Measurements from ENCODE around the gene LARGE1. TPM values are rescaled to one million over a fixed set of nuclear protein-coding genes. Genes with fewer than 3 reads are reported as not detected.

Gene LARGE1
- total and polyA plus RNA-seq, 2 of the 13 experiments (the other 11 are each of a cell fraction or from before 2014, with no cell fraction given), result 8.4 to 11.0 TPM

GRCh38 chr22:33539902-33540751, 380.1 kb downstream of the LARGE1 start:
- Histone ChIP-seq H3K9ac (ENCODE audit: insufficient read depth, low read depth, low read length) (peak overlapping the region; percentile 70), H2AFZ (ENCODE audit: low read length) (no peak overlapping the region), H3K36me3 (replicated peaks in 1 of 2; ENCODE audit: control insufficient read depth in 1 of 2, insufficient read depth in 2 of 2, low read length in 2 of 2) (no peaks in the 10 kb centered on the region), H3K27me3 (ENCODE audit: control insufficient read depth in 1 of 2, insufficient read depth in 2 of 2, low read length in 2 of 2) (no peaks in the 10 kb centered on the region), H3K79me2 (ENCODE audit: insufficient read depth, low read length) (no peaks in the 10 kb centered on the region), H3K27ac (ENCODE audit: extremely low read length, insufficient read depth, low read length) (peak overlapping the region; percentile 99), H3K4me1 (ENCODE audit: insufficient read depth, low read length) (peaks cover 86% of the 10 kb centered on the region), H4K20me1 (ENCODE audit: insufficient read depth, low read length) (no peaks in the 10 kb centered on the region), H3K9me3 (ENCODE audit: low read length) (no peaks in the 10 kb centered on the region), H3K4me3 (replicated peaks in 1 of 3; ENCODE audit: insufficient read depth in 1 of 3, low read depth in 2 of 3, low read length in 3 of 3) (peak overlapping the region in 2 of 3 experiments; percentile 29 to 44; a peak in 2 of 6 replicates), H3K4me2 (ENCODE audit: low read depth, low read length) (peak overlapping the region; percentile 73)
- DNase-seq (ENCODE audit: low spot score) (peak; percentile 100), ATAC-seq (peak; percentile 93), FAIRE-seq (peak; percentile 94)
- POLR2A ChIA-PET, result interaction anchor here (0.7 to 4.1 kb wide), 24 partner anchors 10 to 381 kb away, joined by 3 to 91 read pairs (median 6); no protein-coding TSS in a partner anchor
- 2% methylated on average over 8 of the region's 8 CpGs for WGBS (ENCODE audit: low lambda C conversion rate)
- TSS peak; percentile 49 for BruUV-seq (replicated peaks)
- in situ Hi-C loops (cut with HindIII; ENCODE audit: extremely low pct_ligation_motif_present, low pct_unique_long_range_greater_than_20kb), result loop anchor here (5.0 kb wide), 1 partner anchor 37 kb away; no protein-coding TSS in a partner anchor
- CTCF ChIA-PET (ENCODE audit: low intra/inter-chr PET ratio, low total read pairs), result interaction anchor here (1.2 to 1.7 kb wide), 2 partner anchors 37 to 40 kb away, joined by 3 to 6 read pairs; no protein-coding TSS in a partner anchor
- intact Hi-C loops (cut with micrococcal nuclease; ENCODE audit: unreplicated experiment), result loop anchor here (1.0 kb wide), 2 partner anchors 8 to 38 kb away; no protein-coding TSS in a partner anchor
- no peak for TF ChIP-seq NBN (conservative IDR thresholded peaks at IDR 0.05)
- no peak for TF ChIP-seq LBX2 (CRISPR knock-in tag; IDR thresholded peaks at IDR 0.05; ENCODE audit: borderline replicate concordance)
- TF ChIP-seq FOXO1 (CRISPR knock-in tag; IDR thresholded peaks at IDR 0.05), result peak; percentile 98
- peak; percentile 23; the same call in 1 of the 2 replicates for TF ChIP-seq KDM5B (CRISPR knock-in tag; IDR thresholded peaks at IDR 0.05; ENCODE audit: borderline replicate concordance)
- peak; percentile 90 for TF ChIP-seq HNF4A (CRISPR knock-in tag; IDR thresholded peaks at IDR 0.05)
- peak; percentile 93 for TF ChIP-seq ETV5 (CRISPR knock-in tag; IDR thresholded peaks at IDR 0.05; ENCODE audit: borderline replicate concordance)
- peak; percentile 78 for TF ChIP-seq ZEB1 (IDR thresholded peaks at IDR 0.05; ENCODE audit: insufficient replicate concordance, low read depth)
- no peak for TF ChIP-seq LRRFIP1 (CRISPR knock-in tag; conservative IDR thresholded peaks at IDR 0.05)
- peak; percentile 80; the same call in 1 of the 2 replicates for TF ChIP-seq THRA (CRISPR knock-in tag; IDR thresholded peaks at IDR 0.05; ENCODE audit: borderline replicate concordance)
- peak; percentile 84 for TF ChIP-seq JUN (CRISPR knock-in tag; IDR thresholded peaks at IDR 0.05)
- peak; percentile 98 for TF ChIP-seq ISL2 (CRISPR knock-in tag; IDR thresholded peaks at IDR 0.05)
- TF ChIP-seq TBL1XR1 (IDR thresholded peaks at IDR 0.05; ENCODE audit: borderline replicate concordance, low read length, partially characterized antibody), result peak; percentile 85
- TF ChIP-seq ZFY (CRISPR knock-in tag; IDR thresholded peaks at IDR 0.05), result peak; percentile 40; the same call in 1 of the 2 replicates
- TF ChIP-seq ZNF503 (CRISPR knock-in tag; IDR thresholded peaks at IDR 0.05), result peak; percentile 99
- no peak for TF ChIP-seq ZBTB8A (CRISPR knock-in tag; IDR thresholded peaks at IDR 0.05; ENCODE audit: borderline replicate concordance, low read depth)
- TF ChIP-seq ZNF839 (CRISPR knock-in tag; IDR thresholded peaks at IDR 0.05; ENCODE audit: borderline replicate concordance), result no peak
- TF ChIP-seq TOPORS (CRISPR knock-in tag; IDR thresholded peaks at IDR 0.05), result 0 out of 2 replicates have a peak, but pooled peaks have one; percentile 53
